Measurements from ENCODE around the gene SRD5A3. TPM values are rescaled to one million over a fixed set of nuclear protein-coding genes. Genes with fewer than 3 reads are reported as not detected.

Gene SRD5A3
- total and polyA plus RNA-seq, 10 of the 15 experiments (the other 5 are each of a cell fraction or from before 2014, with no cell fraction given) = 1.6 to 20.4 (median 6.1) TPM

- DNase-seq (ENCODE audit: low read depth, low spot score) (no peak), ATAC-seq (no peak), FAIRE-seq (no peak)
- Histone ChIP-seq H3K4me1 (ENCODE audit: control insufficient read depth, insufficient read depth, low read length) (no peaks in the 10 kb centered on the region), H3K36me3 (ENCODE audit: control insufficient read depth in 2 of 2, insufficient read depth in 2 of 2, low read length in 1 of 2) (no peaks in the 10 kb centered on the region), H3K9me3 (replicated peaks; ENCODE audit: control insufficient read depth, insufficient read depth, low read length) (no peaks in the 10 kb centered on the region), H2AFZ (ENCODE audit: control insufficient read depth, low read depth, low read length) (no peak overlapping the region), H4K20me1 (ENCODE audit: control insufficient read depth, insufficient read depth) (no peaks in the 10 kb centered on the region), H3K4me2 (ENCODE audit: control insufficient read depth, insufficient read depth) (no peak overlapping the region), H3K27me3 (replicated peaks in 1 of 2; ENCODE audit: control insufficient read depth in 2 of 2, insufficient read depth in 2 of 2, low read length in 1 of 2) (no peaks in the 10 kb centered on the region), H3K79me2 (ENCODE audit: control insufficient read depth, insufficient read depth, low read length) (no peaks in the 10 kb centered on the region), H3K27ac (ENCODE audit: control insufficient read depth, insufficient read depth) (no peak overlapping the region), H3K4me3 (no peak overlapping the region), H3K9ac (ENCODE audit: control insufficient read depth, insufficient read depth, low read length) (no peak overlapping the region)
- ChIA-PET SMC1A (ENCODE audit: uncharacterized antibody, unreplicated experiment) (interaction anchor here (0.6 to 1.2 kb wide), 3 partner anchors 26 to 894 kb away, joined by 3 read pairs; no protein-coding TSS in a partner anchor), RAD21 (ENCODE audit: unreplicated experiment) (no interaction called here), CTCF (no interaction called here), POLR2A (no interaction called here)
- in situ Hi-C loops (cut with MboI) = no loop called here
- intact Hi-C loops (cut with micrococcal nuclease; ENCODE audit: unreplicated experiment) = no loop called here
- 90% methylated on average over 9 of the region's 9 CpGs for WGBS (ENCODE audit: insufficient coverage, insufficient replicate concordance, low lambda C conversion rate, missing lambda C conversion rate)
- TF ChIP-seq NR2F1 (conservative IDR thresholded peaks at IDR 0.05) (no peak), SRF (IDR thresholded peaks at IDR 0.05; ENCODE audit: low read depth in 2 of 2, low read length in 2 of 2) (no peak), SREBF1 (IDR thresholded peaks at IDR 0.05; ENCODE audit: low read length) (no peak), PBX3 (IDR thresholded peaks at IDR 0.05; ENCODE audit: insufficient replicate concordance, low read depth, low read length) (no peak)
- no TSS peak for BruUV-seq (replicated peaks)
These were observed 18.8 kb downstream of the SRD5A3 start for GRCh38 chr4:55364691-55365344.

- no peaks in the 10 kb centered on the region for H3K27me3 ChIP-seq (replicated peaks in 1 of 2; ENCODE audit: control insufficient read depth in 2 of 2, insufficient read depth in 2 of 2, low read length in 1 of 2)
- DNase-seq (ENCODE audit: low read depth, low spot score) = no peak
- no peak for ATAC-seq
- ChIA-PET POLR2A (no interaction called here), SMC1A (ENCODE audit: uncharacterized antibody, unreplicated experiment) (interaction anchor here (0.6 to 1.2 kb wide), 4 partner anchors 25 to 1666 kb away, joined by 3 read pairs; no protein-coding TSS in a partner anchor), RAD21 (ENCODE audit: unreplicated experiment) (no interaction called here), CTCF (interaction anchor here (0.8 kb wide), 1 partner anchor 19 kb away, joined by 3 read pairs; no protein-coding TSS in a partner anchor)
- BruUV-seq (replicated peaks) = no TSS peak
- H3K27ac ChIP-seq (ENCODE audit: control insufficient read depth, insufficient read depth) = no peak overlapping the region
- H3K4me2 ChIP-seq (ENCODE audit: control insufficient read depth, insufficient read depth) = no peak overlapping the region
- no peak overlapping the region for H3K9ac ChIP-seq (ENCODE audit: control insufficient read depth, insufficient read depth, low read length)
- H3K4me1 ChIP-seq (ENCODE audit: control insufficient read depth, insufficient read depth, low read length) = no peaks in the 10 kb centered on the region
- in situ Hi-C loops (cut with MboI) (no loop called here), intact Hi-C loops (cut with micrococcal nuclease; ENCODE audit: unreplicated experiment) (no loop called here)
- no peak overlapping the region for H3K4me3 ChIP-seq
- H3K79me2 ChIP-seq (ENCODE audit: control insufficient read depth, insufficient read depth, low read length) = no peaks in the 10 kb centered on the region
- H4K20me1 ChIP-seq (ENCODE audit: control insufficient read depth, insufficient read depth) = no peaks in the 10 kb centered on the region
- 95% methylated on average over 7 of the region's 7 CpGs for WGBS (ENCODE audit: insufficient coverage, insufficient replicate concordance, low lambda C conversion rate, missing lambda C conversion rate)
- H3K36me3 ChIP-seq (ENCODE audit: control insufficient read depth in 2 of 2, insufficient read depth in 2 of 2, low read length in 1 of 2) = no peaks in the 10 kb centered on the region
- no peak overlapping the region for H2AFZ ChIP-seq (ENCODE audit: control insufficient read depth, low read depth, low read length)
- FAIRE-seq = no peak
- H3K9me3 ChIP-seq (replicated peaks; ENCODE audit: control insufficient read depth, insufficient read depth, low read length) = no peaks in the 10 kb centered on the region
- TF ChIP-seq PAX5 (IDR thresholded peaks at IDR 0.05; ENCODE audit: borderline replicate concordance, low read depth, low read length) = no peak
- TF ChIP-seq ASH2L (IDR thresholded peaks at IDR 0.05; ENCODE audit: borderline replicate concordance, low read depth) = no peak
- no peak for TF ChIP-seq POLR2A (IDR thresholded peaks at IDR 0.05; ENCODE audit: low read depth, low read length)
- TF ChIP-seq TAF1 (IDR thresholded peaks at IDR 0.05; ENCODE audit: borderline replicate concordance, low read depth, low read length) = no peak
- no peak for TF ChIP-seq RAD51 (IDR thresholded peaks at IDR 0.05)
- TF ChIP-seq SMAD5 (IDR thresholded peaks at IDR 0.05; ENCODE audit: low read depth) = no peak
- TF ChIP-seq RFX5 (IDR thresholded peaks at IDR 0.05; ENCODE audit: low read depth, low read length) = no peak
- no peak for TF ChIP-seq NFYA (IDR thresholded peaks at IDR 0.05; ENCODE audit: borderline replicate concordance, low read depth, low read length)
- TF ChIP-seq, protein P1, sequence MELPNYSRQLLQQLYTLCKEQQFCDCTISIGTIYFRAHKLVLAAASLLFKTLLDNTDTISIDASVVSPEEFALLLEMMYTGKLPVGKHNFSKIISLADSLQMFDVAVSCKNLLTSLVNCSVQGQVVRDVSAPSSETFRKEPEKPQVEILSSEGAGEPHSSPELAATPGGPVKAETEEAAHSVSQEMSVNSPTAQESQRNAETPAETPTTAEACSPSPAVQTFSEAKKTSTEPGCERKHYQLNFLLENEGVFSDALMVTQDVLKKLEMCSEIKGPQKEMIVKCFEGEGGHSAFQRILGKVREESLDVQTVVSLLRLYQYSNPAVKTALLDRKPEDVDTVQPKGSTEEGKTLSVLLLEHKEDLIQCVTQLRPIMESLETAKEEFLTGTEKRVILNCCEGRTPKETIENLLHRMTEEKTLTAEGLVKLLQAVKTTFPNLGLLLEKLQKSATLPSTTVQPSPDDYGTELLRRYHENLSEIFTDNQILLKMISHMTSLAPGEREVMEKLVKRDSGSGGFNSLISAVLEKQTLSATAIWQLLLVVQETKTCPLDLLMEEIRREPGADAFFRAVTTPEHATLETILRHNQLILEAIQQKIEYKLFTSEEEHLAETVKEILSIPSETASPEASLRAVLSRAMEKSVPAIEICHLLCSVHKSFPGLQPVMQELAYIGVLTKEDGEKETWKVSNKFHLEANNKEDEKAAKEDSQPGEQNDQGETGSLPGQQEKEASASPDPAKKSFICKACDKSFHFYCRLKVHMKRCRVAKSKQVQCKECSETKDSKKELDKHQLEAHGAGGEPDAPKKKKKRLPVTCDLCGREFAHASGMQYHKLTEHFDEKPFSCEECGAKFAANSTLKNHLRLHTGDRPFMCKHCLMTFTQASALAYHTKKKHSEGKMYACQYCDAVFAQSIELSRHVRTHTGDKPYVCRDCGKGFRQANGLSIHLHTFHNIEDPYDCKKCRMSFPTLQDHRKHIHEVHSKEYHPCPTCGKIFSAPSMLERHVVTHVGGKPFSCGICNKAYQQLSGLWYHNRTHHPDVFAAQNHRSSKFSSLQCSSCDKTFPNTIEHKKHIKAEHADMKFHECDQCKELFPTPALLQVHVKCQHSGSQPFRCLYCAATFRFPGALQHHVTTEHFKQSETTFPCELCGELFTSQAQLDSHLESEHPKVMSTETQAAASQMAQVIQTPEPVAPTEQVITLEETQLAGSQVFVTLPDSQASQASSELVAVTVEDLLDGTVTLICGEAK (IDR thresholded peaks at IDR 0.05; ENCODE audit: borderline replicate concordance) = no peak
These were observed 19.3 kb downstream of the SRD5A3 start for GRCh38 chr4:55365345-55365728.

Measured in GM12878 (cell line).